ENCODE measurements around the gene MAST4. TPM values are rescaled to one million over a fixed set of nuclear protein-coding genes. Genes with fewer than 3 reads are reported as not detected.
A peak's percentile ranks its signal among the peaks of the same experiment; 100 is the strongest.

Gene MAST4
- total and polyA plus RNA-seq, 2 of the 13 experiments (the other 11 are each of a cell fraction or from before 2014, with no cell fraction given): 3.4 to 3.7 TPM

GRCh38 chr5:67094476-67095300 lies 498.5 kb downstream of the MAST4 start (continued):
- TF ChIP-seq ZHX2 (IDR thresholded peaks at IDR 0.05; ENCODE audit: low read depth) (no peak), ZHX2 (CRISPR knock-in tag; IDR thresholded peaks at IDR 0.05; ENCODE audit: borderline replicate concordance) (no peak), CCAR2 (optimal IDR thresholded peaks at IDR 0.05; ENCODE audit: low read depth, low read length) (no peak), ZNF207 (IDR thresholded peaks at IDR 0.05; ENCODE audit: borderline replicate concordance) (no peak), ZNF747 (CRISPR knock-in tag; IDR thresholded peaks at IDR 0.05; ENCODE audit: borderline replicate concordance) (no peak), KLF9 (CRISPR knock-in tag; IDR thresholded peaks at IDR 0.05; ENCODE audit: low read depth) (no peak), CTCF (CRISPR knock-in tag; IDR thresholded peaks at IDR 0.05) (no peak), MAF1 (CRISPR knock-in tag; IDR thresholded peaks at IDR 0.05; ENCODE audit: borderline replicate concordance) (no peak), TOE1 (CRISPR knock-in tag; IDR thresholded peaks at IDR 0.05) (no peak), PHF8 (CRISPR knock-in tag; IDR thresholded peaks at IDR 0.05) (peak; percentile 48; the same call in 1 of the 2 replicates), FOXP1 (IDR thresholded peaks at IDR 0.05) (no peak), FOXP1 (CRISPR knock-in tag; IDR thresholded peaks at IDR 0.05) (no peak), KAT8 (CRISPR knock-in tag; IDR thresholded peaks at IDR 0.05) (no peak), ZNF562 (CRISPR knock-in tag; IDR thresholded peaks at IDR 0.05; ENCODE audit: borderline replicate concordance) (no peak), REPIN1 (CRISPR knock-in tag; IDR thresholded peaks at IDR 0.05; ENCODE audit: borderline replicate concordance, low read depth) (0 out of 2 replicates have a peak, but pooled peaks have one; percentile 19), TCF7 (IDR thresholded peaks at IDR 0.05; ENCODE audit: low read depth) (no peak)
- TF ChIP-seq, protein P1, sequence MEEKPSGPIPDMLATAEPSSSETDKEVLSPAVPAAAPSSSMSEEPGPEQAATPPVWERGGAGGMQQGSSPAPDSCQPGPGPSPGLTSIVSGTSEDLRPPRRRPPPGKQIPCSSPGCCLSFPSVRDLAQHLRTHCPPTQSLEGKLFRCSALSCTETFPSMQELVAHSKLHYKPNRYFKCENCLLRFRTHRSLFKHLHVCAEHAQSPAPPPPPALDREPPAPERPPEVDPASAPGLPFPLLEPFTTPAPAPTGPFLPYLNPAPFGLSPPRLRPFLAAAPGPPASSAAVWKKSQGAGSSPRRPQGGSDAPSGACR (CRISPR knock-in tag; IDR thresholded peaks at IDR 0.05): no peak
- TF ChIP-seq, protein P2, sequence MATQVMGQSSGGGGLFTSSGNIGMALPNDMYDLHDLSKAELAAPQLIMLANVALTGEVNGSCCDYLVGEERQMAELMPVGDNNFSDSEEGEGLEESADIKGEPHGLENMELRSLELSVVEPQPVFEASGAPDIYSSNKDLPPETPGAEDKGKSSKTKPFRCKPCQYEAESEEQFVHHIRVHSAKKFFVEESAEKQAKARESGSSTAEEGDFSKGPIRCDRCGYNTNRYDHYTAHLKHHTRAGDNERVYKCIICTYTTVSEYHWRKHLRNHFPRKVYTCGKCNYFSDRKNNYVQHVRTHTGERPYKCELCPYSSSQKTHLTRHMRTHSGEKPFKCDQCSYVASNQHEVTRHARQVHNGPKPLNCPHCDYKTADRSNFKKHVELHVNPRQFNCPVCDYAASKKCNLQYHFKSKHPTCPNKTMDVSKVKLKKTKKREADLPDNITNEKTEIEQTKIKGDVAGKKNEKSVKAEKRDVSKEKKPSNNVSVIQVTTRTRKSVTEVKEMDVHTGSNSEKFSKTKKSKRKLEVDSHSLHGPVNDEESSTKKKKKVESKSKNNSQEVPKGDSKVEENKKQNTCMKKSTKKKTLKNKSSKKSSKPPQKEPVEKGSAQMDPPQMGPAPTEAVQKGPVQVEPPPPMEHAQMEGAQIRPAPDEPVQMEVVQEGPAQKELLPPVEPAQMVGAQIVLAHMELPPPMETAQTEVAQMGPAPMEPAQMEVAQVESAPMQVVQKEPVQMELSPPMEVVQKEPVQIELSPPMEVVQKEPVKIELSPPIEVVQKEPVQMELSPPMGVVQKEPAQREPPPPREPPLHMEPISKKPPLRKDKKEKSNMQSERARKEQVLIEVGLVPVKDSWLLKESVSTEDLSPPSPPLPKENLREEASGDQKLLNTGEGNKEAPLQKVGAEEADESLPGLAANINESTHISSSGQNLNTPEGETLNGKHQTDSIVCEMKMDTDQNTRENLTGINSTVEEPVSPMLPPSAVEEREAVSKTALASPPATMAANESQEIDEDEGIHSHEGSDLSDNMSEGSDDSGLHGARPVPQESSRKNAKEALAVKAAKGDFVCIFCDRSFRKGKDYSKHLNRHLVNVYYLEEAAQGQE (IDR thresholded peaks at IDR 0.05; ENCODE audit: borderline replicate concordance in 1 of 2, low read depth in 1 of 2, low read length in 2 of 2): no peak

All from HepG2 (cell line).